GM21576 (cell line): ENCODE measurements around the gene SVIL.

Experiments used
- ATAC-seq: cut with Tn5 transposase; IDR thresholded peaks from one replicate; pipeline ENCODE4 v1.9.1; 2021; ENCODE audit warnings: mild to moderate bottlenecking, moderate library complexity; ENCODE audit not compliant: unreplicated experiment

The SVIL gene

GRCh38 chr10:29435809-29436501, 198.8 kb downstream of the SVIL start:
- no peak for ATAC-seq

GRCh38 chr10:29434111-29434510, 200.7 kb downstream of the SVIL start:
- ATAC-seq, result no peak

GRCh38 chr10:29431711-29432110, 203.1 kb downstream of the SVIL start:
- ATAC-seq, result no peak

GRCh38 chr10:29430101-29430500, 204.7 kb downstream of the SVIL start:
- ATAC-seq, result no peak

- ATAC-seq, result no peak
Measured at GRCh38 chr10:29428486-29428885, 206.3 kb downstream of the SVIL start.

GRCh38 chr10:29427667-29428066, 207.1 kb downstream of the SVIL start:
- ATAC-seq, result no peak

- ATAC-seq, result no peak
Measured at GRCh38 chr10:29426420-29426819, 208.4 kb downstream of the SVIL start.

GRCh38 chr10:29424017-29424416, 210.8 kb downstream of the SVIL start:
- no peak for ATAC-seq

GRCh38 chr10:29420744-29421143, 214.0 kb downstream of the SVIL start:
- no peak for ATAC-seq

GRCh38 chr10:29417324-29417723, 217.4 kb downstream of the SVIL start:
- no peak for ATAC-seq

- ATAC-seq, result no peak
Measured at GRCh38 chr10:29415876-29416275, 218.9 kb downstream of the SVIL start.

GRCh38 chr10:29414501-29414900, 220.3 kb downstream of the SVIL start:
- ATAC-seq, result no peak

GRCh38 chr10:29412485-29412884, 222.3 kb downstream of the SVIL start:
- ATAC-seq, result no peak

- ATAC-seq, result no peak
Measured at GRCh38 chr10:29411666-29412315, 223.0 kb downstream of the SVIL start.

GRCh38 chr10:29409241-29410054, 225.3 kb downstream of the SVIL start:
- peak; percentile 69 for ATAC-seq

- ATAC-seq, result no peak
Measured at GRCh38 chr10:29408847-29409240, 225.9 kb downstream of the SVIL start.
